Spleen (tissue), 13 donors: Measurements from ENCODE around the gene SUMF1. TPM values are rescaled to one million over a fixed set of nuclear protein-coding genes. Genes with fewer than 3 reads are reported as not detected.

Experiments used
- DNase-seq: peaks from one replicate; pipeline ENCODE4 v3.0.0-alpha.2; 2020
- H3K27ac ChIP-seq, 8 donors: fragments of 200-600 bp; sonication (generic) in 7 of 8; 1 replicate in 4 of 8; 2 replicates in 4 of 8; pipeline versions ENCODE4 v1.5.0 to v1.8.0; 2016 to 2021; ENCODE audit warnings: inconsistent platforms in 4 of 8, mild to moderate bottlenecking in 4 of 8, moderate library complexity in 1 of 8
- H3K27me3 ChIP-seq, 7 donors: fragments of 200-600 bp; sonication (generic) in 6 of 7; replicated peaks in 1 of 7; 1 replicate in 4 of 7; 2 replicates in 3 of 7; pipeline versions ENCODE4 v1.5.0 to v1.8.0; 2016 to 2021; ENCODE audit warnings: inconsistent platforms in 3 of 7, mild to moderate bottlenecking in 1 of 7
- H3K36me3 ChIP-seq, 6 donors: fragments of 200-600 bp; sonication (generic) in 5 of 6; 1 replicate in 4 of 6; 2 replicates in 2 of 6; pipeline versions ENCODE4 v1.5.0 to v1.8.0; 2016 to 2021; ENCODE audit warnings: inconsistent platforms in 2 of 6
- H3K4me1 ChIP-seq, 6 donors: fragments of 200-600 bp; sonication (generic) in 5 of 6; 1 replicate in 3 of 6; 2 replicates in 3 of 6; pipeline versions ENCODE4 v1.5.0 to v1.8.0; 2016 to 2021; ENCODE audit warnings: inconsistent platforms in 3 of 6
- H3K4me3 ChIP-seq, 8 donors: fragments of 200-600 bp; sonication (generic) in 7 of 8; 1 replicate in 4 of 8; 2 replicates in 4 of 8; pipeline versions ENCODE4 v1.5.0 to v1.8.0; 2016 to 2021; ENCODE audit warnings: inconsistent platforms in 4 of 8, mild to moderate bottlenecking in 4 of 8, moderate library complexity in 2 of 8
- H3K9me3 ChIP-seq, 8 donors: fragments of 200-600 bp; sonication (generic) in 7 of 8; 1 replicate in 4 of 8; 2 replicates in 4 of 8; pipeline versions ENCODE4 v1.5.0 to v1.8.0; 2016 to 2021; ENCODE audit warnings: inconsistent platforms in 4 of 8
- CTCF ChIP-seq, 11 experiments: fragments of 200-600 bp in 7 of 11; fragments of 450-650 bp in 4 of 11; sonication (generic) in 4 of 11; IDR thresholded peaks in 8 of 11; conservative IDR thresholded peaks in 3 of 11; 1 replicate in 7 of 11; 2 replicates in 4 of 11; pipeline versions ENCODE4 v1.4.0 to v1.8.0; 2016 to 2021; ENCODE audit warnings: antibody characterized with exemption in 11 of 11, inconsistent platforms in 4 of 11, mild to moderate bottlenecking in 1 of 11
- POLR2A ChIP-seq, 3 donors: fragments of 450-650 bp; IDR thresholded peaks; one replicate each; pipeline ENCODE4 v1.5.1; 2017; ENCODE audit warnings: antibody characterized with exemption in 3 of 3, mild to moderate bottlenecking in 1 of 3
- POLR2AphosphoS5 ChIP-seq, 3 donors: sonication (generic); formaldehyde crosslinking; IDR thresholded peaks; one replicate each; pipeline ENCODE4 v1.5.1; 2017; ENCODE audit warnings: antibody characterized with exemption in 3 of 3
- WGBS, 5 donors: extraction: QIAGEN DNeasy Blood & Tissue Kit in 3 of 5; methylation state at CpG; one replicate each; pipeline versions ENCODE4 v1.1.5 to v1.1.7; 2013 to 2018; 5-methylcytosine and 5-hydroxymethylcytosine counted together
- intact Hi-C: fragments of 100-400 bp; cut with DNase I; formaldehyde crosslinking; loops from one replicate; pipeline ENCODE4 v1.15.0; 2023; ENCODE audit warnings: low total_unique reads
- long read RNA-seq, 2 donors: transcript quantifications; one replicate each; lab custom pipeline, GENCODE V29; 2026
- polyA plus RNA-seq, 3 donors: library from polyadenylated mRNA; stranded (reverse); fragments of 200-250 nt; gene quantifications; one replicate each; pipeline ENCODE4 v1.2.1, GENCODE V29; 2013
- total RNA-seq, 7 donors: library from RNA; depleted of rRNA in 3 of 7; stranded (reverse); fragments of >200 nt in 3 of 7; fragmentation: NEBNext Ultra II Directional in 4 of 7; extraction: Animal tissue kit (Norgen Biotek cat#: 25700) in 4 of 7; gene quantifications; one replicate each; pipeline versions ENCODE4 v1.1.0 to v1.2.1, GENCODE V29; 2016 to 2021
- donor health status: healthy with polysubstance abuse.
- donor health status: DM: no; HTN: no; CAD: no; lungs with moderate emphysema.
- donor health status: DM: no; HTN: no; CAD: no.
- donor health status: Bipolar disorder and iron deficiency.
- donor health status: healthy.
- donor health status: DM: no; HTN: no; CAD: no.
- donor health status: DM: yes; HTN: yes; CAD: no.

Gene SUMF1
- total RNA-seq = 10 to 100 TPM; 23.6 to 53.0 (median 38.8) TPM
- 10 to 100 TPM in 2 of 3 donors, 1 to 10 TPM in 1; 6.3 to 13.1 (median 12.1) TPM for polyA plus RNA-seq
- long read RNA-seq, donor 1, transcript SUMF1-201 (9 exons, 2,159 nt) = major isoform, 15 of 16 reads
- long read RNA-seq, donor 1, partial matches to known transcripts = 0 of 16 reads
- long read RNA-seq, donor 1, other reads (novel, unspliced or antisense) = 0 of 16 reads
- long read RNA-seq, donor 2, transcript SUMF1-201 (9 exons, 2,159 nt) = major isoform, 13 of 14 reads
- long read RNA-seq, donor 2, partial matches to known transcripts = 0 of 14 reads
- long read RNA-seq, donor 2, other reads (novel, unspliced or antisense) = 0 of 14 reads

DNA sequence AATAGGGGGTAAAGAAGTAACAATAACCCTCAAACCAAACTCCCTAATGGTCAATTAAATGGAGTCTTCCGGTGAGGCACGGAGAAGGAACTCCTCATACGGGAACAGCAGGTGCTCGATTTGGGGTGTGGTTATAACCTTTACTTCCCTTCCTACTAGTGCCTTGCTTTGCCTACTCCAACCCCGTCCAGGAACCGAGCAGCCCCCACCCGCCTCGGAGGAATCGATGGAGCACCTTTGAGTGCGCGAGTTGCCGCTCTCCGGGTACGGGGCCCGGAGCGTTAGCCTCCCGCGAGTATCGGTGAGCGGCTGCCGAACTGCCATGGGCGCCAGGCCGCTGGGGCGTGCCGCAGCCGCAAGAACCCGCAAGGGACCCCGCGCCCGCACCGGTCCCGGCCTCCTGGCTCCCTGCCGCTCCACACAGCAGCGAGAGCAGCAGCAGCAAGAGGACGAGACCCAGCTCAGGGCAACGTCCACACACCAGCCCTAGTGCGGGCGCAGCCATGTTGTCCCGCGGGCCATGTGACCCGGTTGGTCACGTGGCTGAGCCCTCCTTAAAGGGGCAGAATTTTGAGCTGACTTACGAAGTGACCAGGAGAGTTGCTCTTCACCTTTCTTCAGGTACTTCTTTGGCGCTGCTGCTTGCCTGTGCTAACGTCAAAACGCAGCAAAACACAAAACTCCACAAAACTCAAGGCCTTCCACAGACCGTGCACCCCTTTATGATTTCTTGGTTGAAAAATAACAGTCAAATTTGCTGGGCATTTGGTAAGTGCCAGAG lies at the start of gene SUMF1:
TSS of gene SUMF1 (minus strand) at position 529 of the 781 bp plus-strand sequence. CDS start at position 505, 24 bp downstream.
- peak within 1 kb of the TSS; percentile 76 to 96 (median 92) for H3K27ac ChIP-seq
- WGBS, 5 donors = 0 to 1% (median 1%) methylated on average over 22 to 47 of the region's 47 CpGs
- no peaks in the 10 kb centered on the region for H3K27me3 ChIP-seq
- peaks cover 8 to 43% (median 24%) of the 10 kb centered on the region in 6 donors for H3K4me1 ChIP-seq
- no peaks in the 10 kb centered on the region for H3K36me3 ChIP-seq
- intact Hi-C loops = no loop called here
- TF ChIP-seq POLR2A (IDR thresholded peaks at IDR 0.05) (no peak), CTCF (IDR thresholded peaks at IDR 0.05 in 8 of 11, conservative IDR thresholded peaks at IDR 0.05 in 3 of 11) (no peak), POLR2AphosphoS5 (IDR thresholded peaks at IDR 0.05) (peak; percentile 91 to 93 (median 92))
- peak within 1 kb of the TSS; percentile 84 to 100 (median 99) for H3K4me3 ChIP-seq
- peak; percentile 96 for DNase-seq
- H3K9me3 ChIP-seq = no peaks in the 10 kb centered on the region

- Histone ChIP-seq H3K4me1 (peaks cover 22 to 100% (median 55%) of the 10 kb centered on the region in 6 donors), H3K4me3 (no peak overlapping the region)
Measured at GRCh38 chr3:4515916-4516579, 49.0 kb upstream of the SUMF1 start.

GRCh38 chr3:4514916-4515315 lies 47.8 kb upstream of the SUMF1 start:
- Histone ChIP-seq H3K4me1 (peaks cover 22 to 100% (median 45%) of the 10 kb centered on the region in 6 donors), H3K27ac (peak overlapping the region in 1 of 8 donors; percentile 29), H3K4me3 (no peak overlapping the region), H3K36me3 (peaks cover 0 to 37% (median 0%) of the 10 kb centered on the region in 6 donors), H3K9me3 (no peaks in the 10 kb centered on the region), H3K27me3 (no peaks in the 10 kb centered on the region)
- 62 to 87% (median 74%) methylated on average over 1 of the region's 1 CpG for WGBS, 5 donors
- intact Hi-C loops = no loop called here
- DNase-seq = no peak
- TF ChIP-seq POLR2AphosphoS5 (IDR thresholded peaks at IDR 0.05) (no peak), POLR2A (IDR thresholded peaks at IDR 0.05) (no peak), CTCF (IDR thresholded peaks at IDR 0.05 in 8 of 11, conservative IDR thresholded peaks at IDR 0.05 in 3 of 11) (no peak)

More at GRCh38 chr3:4515916-4516579, 49.0 kb upstream of the SUMF1 start:
- H3K27me3 ChIP-seq = no peaks in the 10 kb centered on the region
- 79 to 86% (median 84%) methylated on average over 7 of the region's 7 CpGs for whole genome bisulfite sequencing, 5 donors
- TF ChIP-seq POLR2AphosphoS5 (IDR thresholded peaks at IDR 0.05) (no peak), CTCF (IDR thresholded peaks at IDR 0.05 in 8 of 11, conservative IDR thresholded peaks at IDR 0.05 in 3 of 11) (no peak), POLR2A (IDR thresholded peaks at IDR 0.05) (no peak)
- peaks cover 0 to 38% (median 0%) of the 10 kb centered on the region in 6 donors for H3K36me3 ChIP-seq
- DNase-seq = no peak
- peak overlapping the region in 1 of 8 donors; percentile 29 for H3K27ac ChIP-seq
- intact Hi-C loops = no loop called here
- no peaks in the 10 kb centered on the region for H3K9me3 ChIP-seq
